Mononuclear cell (primary cell): ENCODE results near the gene OR1S2. TPM values are rescaled to one million over a fixed set of nuclear protein-coding genes. Genes with fewer than 3 reads are reported as not detected.

Experiments
- H3K27me3 ChIP-seq: 2 replicates; pipeline ENCODE4 v1.6.0; 2011; ENCODE audit warnings: low read length, control low read depth; ENCODE audit not compliant: insufficient read depth
- H3K4me1 ChIP-seq: 2 replicates; pipeline ENCODE4 v1.5.1; 2011; ENCODE audit warnings: mild to moderate bottlenecking, low read length, control low read depth; ENCODE audit not compliant: insufficient read depth
- H3K4me3 ChIP-seq: 2 replicates; pipeline ENCODE4 v1.5.1; 2011; ENCODE audit warnings: mild to moderate bottlenecking, low read length, moderate library complexity
- H3K9me3 ChIP-seq: 2 replicates; pipeline ENCODE4 v1.5.1; 2011; ENCODE audit warnings: low read depth, mild to moderate bottlenecking, control low read depth, low read length
- total RNA-seq: library from RNA; depleted of rRNA; stranded (reverse); fragments of >200 nt; gene quantifications from one replicate; pipeline ENCODE4 v1.2.3, GENCODE V29; 2012

OR1S2 gene
- total RNA-seq, 1 donor = not detected

DNA sequence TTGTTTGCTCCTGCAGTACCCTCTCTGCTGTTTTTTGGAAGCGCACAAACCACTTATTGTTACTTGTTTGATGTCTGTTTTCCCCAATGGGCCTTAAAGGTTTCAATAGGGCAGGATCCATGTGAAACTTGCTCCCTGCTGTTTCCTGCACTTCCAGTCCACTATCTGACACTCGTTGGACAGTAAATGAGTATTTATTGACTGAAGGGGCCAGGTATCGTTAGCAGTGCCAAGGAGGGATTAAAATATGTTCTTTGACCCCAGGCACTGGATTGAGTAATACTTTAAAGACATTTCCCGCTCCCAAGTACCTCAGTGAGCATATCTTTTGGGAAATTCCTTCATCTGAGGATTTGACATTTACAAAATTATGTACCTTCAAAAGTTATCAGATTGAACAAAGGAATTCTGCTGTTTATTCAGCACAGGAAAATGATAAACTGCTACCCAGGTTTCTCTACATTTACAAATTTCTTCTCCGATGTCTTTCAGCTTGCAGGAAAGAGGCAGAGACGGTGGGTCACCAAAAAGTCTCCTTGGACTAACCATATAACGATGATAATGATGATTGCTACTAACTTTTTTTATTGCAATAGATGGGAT lies 38.3 kb downstream of the OR1S2 start:
- Histone ChIP-seq H3K27me3 (no peaks in the 10 kb centered on the region), H3K9me3 (no peaks in the 10 kb centered on the region), H3K4me3 (no peak overlapping the region), H3K4me1 (no peaks in the 10 kb centered on the region)

DNA sequence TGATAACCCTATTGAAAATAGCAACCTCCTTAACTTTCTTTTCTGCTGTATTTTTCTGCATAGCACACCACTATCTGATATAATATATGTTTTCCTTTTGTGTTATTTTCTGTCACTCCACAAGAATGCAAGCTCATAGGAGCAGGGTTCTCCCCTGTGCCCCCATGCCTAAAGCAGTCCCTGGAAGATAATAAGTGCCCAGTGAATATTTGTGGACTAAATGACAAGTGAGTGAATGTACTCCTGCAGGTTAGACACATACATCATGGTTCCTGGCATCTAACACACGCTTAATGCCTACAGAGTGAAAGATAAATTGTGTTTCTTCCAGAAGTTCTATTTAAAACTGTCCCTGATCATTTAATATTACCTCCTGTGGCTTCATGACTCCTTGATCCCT lies 39.0 kb downstream of the OR1S2 start:
- no peaks in the 10 kb centered on the region for H3K27me3 ChIP-seq
- H3K4me3 ChIP-seq = no peak overlapping the region
- H3K9me3 ChIP-seq = no peaks in the 10 kb centered on the region
- H3K4me1 ChIP-seq = no peaks in the 10 kb centered on the region

DNA sequence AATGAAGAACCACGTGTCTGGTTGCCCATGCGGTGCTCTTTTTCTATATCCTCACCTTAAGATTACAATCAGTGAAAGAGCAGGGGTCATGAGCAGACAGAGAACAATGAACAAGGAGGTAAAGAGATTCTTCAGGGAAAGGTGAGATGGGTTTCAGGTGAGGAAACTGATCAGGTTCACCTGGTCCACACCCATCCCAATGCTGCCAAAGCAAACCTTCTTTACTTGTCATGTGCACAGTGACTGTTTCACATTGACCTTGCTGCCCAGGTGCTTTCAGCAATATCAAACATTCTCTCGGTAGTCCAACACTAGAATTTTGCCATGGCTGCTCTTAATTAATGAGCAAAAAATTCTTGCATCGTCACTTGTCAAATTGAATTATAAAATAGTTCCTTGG lies 39.6 kb downstream of the OR1S2 start:
- no peaks in the 10 kb centered on the region for H3K9me3 ChIP-seq
- no peaks in the 10 kb centered on the region for H3K27me3 ChIP-seq
- no peak overlapping the region for H3K4me3 ChIP-seq
- no peaks in the 10 kb centered on the region for H3K4me1 ChIP-seq

Other genes with a start within 250 kb of the OR1S2 start
- gene OR9Q1, start 180.3 kb downstream of the OR1S2 start, total RNA-seq = not detected
- gene OR6Q1, start 173.2 kb downstream of the OR1S2 start, total RNA-seq = not detected
- gene OR9I1, start 78.6 kb downstream of the OR1S2 start, total RNA-seq = not detected
- gene OR9Q2, start 15.1 kb downstream of the OR1S2 start, total RNA-seq = not detected
- not detected for gene OR1S1, start 8.6 kb upstream of the OR1S2 start, total RNA-seq
- not detected for gene OR10Q1, start 24.8 kb upstream of the OR1S2 start, total RNA-seq
- not detected for gene OR10W1, start 64.1 kb upstream of the OR1S2 start, total RNA-seq
- gene OR5B17, start 154.9 kb upstream of the OR1S2 start, total RNA-seq = not detected
- not detected for gene OR5B3, start 202.7 kb upstream of the OR1S2 start, total RNA-seq
- gene OR5B2, start 224.0 kb upstream of the OR1S2 start, total RNA-seq = 0.10 TPM
- not detected for gene OR5B12, start 238.1 kb upstream of the OR1S2 start, total RNA-seq